Endothelial cell (in vitro differentiated cells): Measurements from ENCODE around the gene GPR101. TPM values are rescaled to one million over a fixed set of nuclear protein-coding genes. Genes with fewer than 3 reads are reported as not detected.

Source experiments
- DNase-seq: peaks from one replicate; pipeline ENCODE4 v3.0.0; 2021; ENCODE audit warnings: low spot score
- H3K27ac Mint-ChIP-seq: one replicate; pipeline ENCODE4 v1.8.0; 2021; ENCODE audit warnings: mixed read lengths, inconsistent platforms; ENCODE audit not compliant: unreplicated experiment
- H3K27me3 Mint-ChIP-seq: one replicate; pipeline ENCODE4 v1.8.0; 2021; ENCODE audit warnings: mild to moderate bottlenecking, moderate library complexity, mixed read lengths, inconsistent platforms; ENCODE audit not compliant: unreplicated experiment
- H3K36me3 Mint-ChIP-seq: one replicate; pipeline ENCODE4 v1.8.0; 2021; ENCODE audit warnings: mild to moderate bottlenecking, low read depth, mixed read lengths, inconsistent platforms; ENCODE audit not compliant: unreplicated experiment
- H3K4me1 Mint-ChIP-seq: one replicate; pipeline ENCODE4 v1.8.0; 2021; ENCODE audit warnings: mild to moderate bottlenecking, mixed read lengths, inconsistent platforms; ENCODE audit not compliant: unreplicated experiment
- H3K4me3 Mint-ChIP-seq: one replicate; pipeline ENCODE4 v1.8.0; 2021; ENCODE audit warnings: mild to moderate bottlenecking, mixed read lengths, inconsistent platforms; ENCODE audit not compliant: unreplicated experiment
- H3K9me3 Mint-ChIP-seq: one replicate; pipeline ENCODE4 v1.8.0; 2021; ENCODE audit warnings: mixed read lengths, inconsistent platforms; ENCODE audit not compliant: unreplicated experiment
- CTCF ChIP-seq: fragments of 200-600 bp; sonication (generic); IDR thresholded peaks from one replicate; pipeline ENCODE4 v1.5.0; 2021; ENCODE audit warnings: antibody characterized with exemption; ENCODE audit not compliant: unreplicated experiment
- total RNA-seq: library from RNA; stranded (reverse); fragmentation: NEBNext Ultra II Directional; extraction: Animal tissue kit (Norgen Biotek cat#: 25700); gene quantifications from one replicate; pipeline ENCODE4 v1.2.1, GENCODE V29; 2021; ENCODE audit not compliant: unreplicated experiment

GPR101 gene
- total RNA-seq, 1 donor from 2014 or later: not detected

GRCh38 chrX:137032841-137033773, 688 bp downstream of the GPR101 start:
- no peak for DNase-seq
- no peak for TF ChIP-seq CTCF
- peaks cover 5% of the 10 kb centered on the region for H3K9me3 Mint-ChIP-seq
- H3K4me1 Mint-ChIP-seq: peaks cover 7% of the 10 kb centered on the region
- H3K27me3 Mint-ChIP-seq: peaks cover 16% of the 10 kb centered on the region
- no peak overlapping the region for H3K4me3 Mint-ChIP-seq
- H3K27ac Mint-ChIP-seq: no peak overlapping the region
- H3K36me3 Mint-ChIP-seq: no peaks in the 10 kb centered on the region

- no peak overlapping the region for H3K4me3 Mint-ChIP-seq
Measured at GRCh38 chrX:137032341-137032694, 1.5 kb downstream of the GPR101 start.

GRCh38 chrX:137031517-137032340, 2.1 kb downstream of the GPR101 start:
- no peak for TF ChIP-seq CTCF

More at GRCh38 chrX:137032341-137032694, 1.5 kb downstream of the GPR101 start:
- H3K27me3 Mint-ChIP-seq: peaks cover 16% of the 10 kb centered on the region
- H3K36me3 Mint-ChIP-seq: no peaks in the 10 kb centered on the region
- peaks cover 5% of the 10 kb centered on the region for H3K9me3 Mint-ChIP-seq
- no peak for DNase-seq
- H3K4me1 Mint-ChIP-seq: peaks cover 9% of the 10 kb centered on the region
- TF ChIP-seq CTCF: no peak
- no peak overlapping the region for H3K27ac Mint-ChIP-seq

GRCh38 chrX:137031039-137031438, 2.8 kb downstream of the GPR101 start:
- H3K27ac Mint-ChIP-seq: no peak overlapping the region
- peaks cover 5% of the 10 kb centered on the region for H3K9me3 Mint-ChIP-seq
- H3K4me1 Mint-ChIP-seq: peaks cover 9% of the 10 kb centered on the region
- no peak overlapping the region for H3K4me3 Mint-ChIP-seq
- H3K27me3 Mint-ChIP-seq: peaks cover 16% of the 10 kb centered on the region
- DNase-seq: no peak
- TF ChIP-seq CTCF: no peak
- no peaks in the 10 kb centered on the region for H3K36me3 Mint-ChIP-seq

More at GRCh38 chrX:137031517-137032340, 2.1 kb downstream of the GPR101 start:
- Mint-ChIP-seq H3K27ac (no peak overlapping the region), H3K36me3 (no peaks in the 10 kb centered on the region), H3K27me3 (peaks cover 16% of the 10 kb centered on the region), H3K9me3 (peaks cover 5% of the 10 kb centered on the region), H3K4me1 (peaks cover 9% of the 10 kb centered on the region), H3K4me3 (no peak overlapping the region)
- peak; percentile 18 for DNase-seq
